Esophagus squamous epithelium (tissue), 4 donors: ENCODE measurements around the gene OPCML.

Source experiments
- POLR2A ChIP-seq, 4 donors: fragments of 450-650 bp; IDR thresholded peaks; one replicate each; pipeline ENCODE4 v1.6.1; 2017; ENCODE audit warnings: antibody characterized with exemption in 4 of 4, mild to moderate bottlenecking in 4 of 4, moderate library complexity in 3 of 4
- TF ChIP-seq, protein P1 (sequence below), 6 experiments: fragments of 450-650 bp in 4 of 6; fragments of 200-600 bp in 2 of 6; sonication (generic) in 2 of 6; IDR thresholded peaks; one replicate each; pipeline ENCODE4 v1.5.1; 2016 to 2019; ENCODE audit warnings: antibody characterized with exemption in 6 of 6, mild to moderate bottlenecking in 4 of 6, moderate library complexity in 4 of 6

DNA sequence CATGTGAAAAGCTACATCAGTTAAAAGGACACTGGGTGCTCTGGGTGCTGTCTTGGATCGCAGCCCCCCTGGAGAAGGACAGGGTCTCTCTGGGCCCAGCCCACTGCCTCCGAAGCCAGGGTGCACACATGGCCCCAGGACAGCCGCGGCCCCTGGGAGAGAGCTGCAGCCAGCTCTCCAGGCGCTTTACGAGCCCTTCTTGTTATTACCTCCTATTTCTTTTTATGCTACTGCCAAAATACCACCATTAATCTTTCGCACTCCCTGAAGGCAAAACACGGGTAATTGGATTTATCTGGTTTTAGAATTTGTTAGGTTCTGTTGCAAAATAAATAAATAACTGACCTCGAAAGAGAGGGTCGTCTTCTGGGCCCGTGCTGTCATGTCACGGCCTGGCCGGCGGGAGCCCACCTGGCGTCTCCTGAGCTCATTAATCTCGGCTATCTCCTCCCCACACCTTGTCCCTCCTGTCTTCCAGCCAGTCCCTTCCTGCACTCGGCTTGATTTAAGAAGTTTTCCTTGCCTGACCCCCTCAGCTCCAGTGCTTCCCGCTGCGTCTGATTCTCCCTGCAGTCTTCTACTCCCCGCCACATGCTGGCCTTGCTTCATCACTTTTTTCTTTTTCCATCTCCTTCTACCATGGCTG lies 611.7 kb downstream of the OPCML start:
- TF ChIP-seq, protein P1, sequence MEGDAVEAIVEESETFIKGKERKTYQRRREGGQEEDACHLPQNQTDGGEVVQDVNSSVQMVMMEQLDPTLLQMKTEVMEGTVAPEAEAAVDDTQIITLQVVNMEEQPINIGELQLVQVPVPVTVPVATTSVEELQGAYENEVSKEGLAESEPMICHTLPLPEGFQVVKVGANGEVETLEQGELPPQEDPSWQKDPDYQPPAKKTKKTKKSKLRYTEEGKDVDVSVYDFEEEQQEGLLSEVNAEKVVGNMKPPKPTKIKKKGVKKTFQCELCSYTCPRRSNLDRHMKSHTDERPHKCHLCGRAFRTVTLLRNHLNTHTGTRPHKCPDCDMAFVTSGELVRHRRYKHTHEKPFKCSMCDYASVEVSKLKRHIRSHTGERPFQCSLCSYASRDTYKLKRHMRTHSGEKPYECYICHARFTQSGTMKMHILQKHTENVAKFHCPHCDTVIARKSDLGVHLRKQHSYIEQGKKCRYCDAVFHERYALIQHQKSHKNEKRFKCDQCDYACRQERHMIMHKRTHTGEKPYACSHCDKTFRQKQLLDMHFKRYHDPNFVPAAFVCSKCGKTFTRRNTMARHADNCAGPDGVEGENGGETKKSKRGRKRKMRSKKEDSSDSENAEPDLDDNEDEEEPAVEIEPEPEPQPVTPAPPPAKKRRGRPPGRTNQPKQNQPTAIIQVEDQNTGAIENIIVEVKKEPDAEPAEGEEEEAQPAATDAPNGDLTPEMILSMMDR (IDR thresholded peaks at IDR 0.05): no peak
- no peak for TF ChIP-seq POLR2A (IDR thresholded peaks at IDR 0.05)
